CD14-positive monocyte (primary cell): Measurements from ENCODE around the gene FGF4. TPM values are rescaled to one million over a fixed set of nuclear protein-coding genes. Genes with fewer than 3 reads are reported as not detected.

Source experiments
- DNase-seq, 3 donors: peaks; one replicate each; pipeline ENCODE4 v3.0.0-alpha.2; 2011 to 2022
- H2AFZ ChIP-seq: 2 replicates; pipeline ENCODE4 v1.6.0; 2012; ENCODE audit warnings: mild to moderate bottlenecking, low read depth, low read length, inconsistent platforms; ENCODE audit not compliant: insufficient read depth, poor library complexity, severe bottlenecking
- H3K27ac ChIP-seq, 2 donors: 1 replicate in 1 of 2; 2 replicates in 1 of 2; pipeline ENCODE4 v1.5.1; 2012 to 2013; ENCODE audit warnings: low read length in 2 of 2, control low read depth in 1 of 2, inconsistent platforms in 1 of 2, low read depth in 1 of 2, mild to moderate bottlenecking in 1 of 2
- H3K27me3 ChIP-seq, 2 donors: one replicate each; pipeline versions ENCODE4 v1.6.0 to v1.6.1; 2011 to 2013; ENCODE audit warnings: low read length in 2 of 2; ENCODE audit not compliant: control insufficient read depth in 2 of 2, insufficient read depth in 2 of 2
- H3K36me3 ChIP-seq, 2 donors: replicated peaks in 1 of 2; 1 replicate in 1 of 2; 2 replicates in 1 of 2; pipeline versions ENCODE4 v1.5.1 to v1.6.1; 2012 to 2013; ENCODE audit warnings: low read length in 2 of 2, control low read depth in 1 of 2, inconsistent platforms in 1 of 2, mild to moderate bottlenecking in 1 of 2; ENCODE audit not compliant: insufficient read depth in 2 of 2, control insufficient read depth in 1 of 2
- H3K4me1 ChIP-seq, 2 donors: 1 replicate in 1 of 2; 2 replicates in 1 of 2; pipeline versions ENCODE4 v1.5.1 to v1.6.1; 2012 to 2013; ENCODE audit warnings: low read length in 2 of 2, control low read depth in 1 of 2, inconsistent platforms in 1 of 2, mild to moderate bottlenecking in 1 of 2, moderate library complexity in 1 of 2; ENCODE audit not compliant: insufficient read depth in 2 of 2, control insufficient read depth in 1 of 2
- H3K4me2 ChIP-seq: replicated peaks from 2 replicates; pipeline ENCODE3; 2012; ENCODE audit warnings: low read length, moderate library complexity, mild to moderate bottlenecking; ENCODE audit not compliant: poor library complexity, severe bottlenecking; ENCODE audit errors: extremely low read depth
- H3K4me3 ChIP-seq, 3 experiments: fragments of 200-600 bp in 1 of 3; sonication (generic) in 1 of 3; replicated peaks in 1 of 3; 1 replicate in 2 of 3; 2 replicates in 1 of 3; pipeline ENCODE4 v1.5.1; 2011 to 2013; ENCODE audit warnings: low read length in 3 of 3, mild to moderate bottlenecking in 3 of 3, control low read depth in 2 of 3, low read depth in 2 of 3, inconsistent platforms in 1 of 3, moderate library complexity in 1 of 3
- H3K79me2 ChIP-seq: 2 replicates; pipeline ENCODE4 v1.6.0; 2012; ENCODE audit warnings: mild to moderate bottlenecking, control low read depth, inconsistent platforms, low read length, moderate library complexity; ENCODE audit not compliant: insufficient read depth
- H3K9ac ChIP-seq: 2 replicates; pipeline ENCODE4 v1.6.0; 2017; ENCODE audit warnings: low read length, mild to moderate bottlenecking; ENCODE audit not compliant: insufficient read depth, poor library complexity, severe bottlenecking
- H3K9me3 ChIP-seq, 2 donors: replicated peaks in 1 of 2; 1 replicate in 1 of 2; 2 replicates in 1 of 2; pipeline versions ENCODE4 v1.5.1 to v1.6.1; 2012 to 2013; ENCODE audit warnings: low read length in 2 of 2, control low read depth in 1 of 2; ENCODE audit not compliant: control insufficient read depth in 1 of 2, insufficient read depth in 1 of 2
- H4K20me1 ChIP-seq: 2 replicates; pipeline ENCODE4 v1.6.0; 2012; ENCODE audit warnings: mild to moderate bottlenecking, low read length, control low read depth, moderate library complexity; ENCODE audit not compliant: insufficient read depth
- H3K27ac Mint-ChIP-seq, 7 donors: one replicate each; pipeline ENCODE4 v1.8.0; 2020; ENCODE audit warnings: mild to moderate bottlenecking in 7 of 7, mixed read lengths in 7 of 7, moderate library complexity in 6 of 7, inconsistent platforms in 2 of 7
- H3K27me3 Mint-ChIP-seq, 3 donors: one replicate each; pipeline ENCODE4 v1.8.0; 2021 to 2022; ENCODE audit warnings: low read depth in 3 of 3, mild to moderate bottlenecking in 3 of 3, mixed read lengths in 3 of 3, moderate library complexity in 3 of 3, inconsistent platforms in 1 of 3
- H3K36me3 Mint-ChIP-seq, 2 donors: one replicate each; pipeline ENCODE4 v1.8.0; 2020; ENCODE audit warnings: mixed read lengths in 2 of 2, inconsistent platforms in 1 of 2, mild to moderate bottlenecking in 1 of 2
- H3K4me1 Mint-ChIP-seq: one replicate; pipeline ENCODE4 v1.8.0; 2020; ENCODE audit warnings: mild to moderate bottlenecking, mixed read lengths
- H3K4me3 Mint-ChIP-seq, 2 donors: one replicate each; pipeline ENCODE4 v1.8.0; 2020; ENCODE audit warnings: mild to moderate bottlenecking in 2 of 2, mixed read lengths in 2 of 2, moderate library complexity in 1 of 2
- H3K9me3 Mint-ChIP-seq, 7 donors: one replicate each; pipeline ENCODE4 v1.8.0; 2020 to 2022; ENCODE audit warnings: mixed read lengths in 7 of 7, mild to moderate bottlenecking in 6 of 7, moderate library complexity in 6 of 7, inconsistent platforms in 2 of 7
- CTCF ChIP-seq: fragments of 200-600 bp; IDR thresholded peaks from one replicate; pipeline ENCODE4 v1.8.0; 2022; ENCODE audit warnings: antibody characterized with exemption, mild to moderate bottlenecking
- WGBS: methylation state at CpG from one replicate; pipeline ENCODE4 v1.1.5; 2013; ENCODE audit warnings: missing lambda C conversion rate; ENCODE audit not compliant: insufficient coverage; 5-methylcytosine and 5-hydroxymethylcytosine counted together
- intact Hi-C, 2 donors: fragments of 100-400 bp; cut with micrococcal nuclease; formaldehyde crosslinking; loops; one replicate each; pipeline versions ENCODE4 v1.15.0 to v1.15.1; 2023
- polyA plus RNA-seq, 3 donors: library from polyadenylated mRNA; depleted of rRNA in 1 of 3; unstranded in 2 of 3; stranded (reverse) in 1 of 3; fragments of 300-500 nt in 2 of 3; fragments of >200 nt in 1 of 3; fragmentation: Illumina TruSeq in 2 of 3; gene quantifications; 1 replicate in 2 of 3; 2 replicates in 1 of 3; pipeline ENCODE4 v1.2.3, GENCODE V29; 2012 to 2021

FGF4 gene
- polyA plus RNA-seq, 3 donors, result not detected

- Histone ChIP-seq H4K20me1 (no peaks in the 10 kb centered on the region), H3K79me2 (no peaks in the 10 kb centered on the region), H3K36me3 (no peaks in the 10 kb centered on the region), H3K27ac (no peak within 1 kb of the TSS), H3K27me3 (peaks cover 6 to 50% of the 10 kb centered on the region in 2 donors), H3K9ac (no peak within 1 kb of the TSS), H3K9me3 (no peaks in the 10 kb centered on the region), H3K4me3 (no peak within 1 kb of the TSS), H2AFZ (no peak within 1 kb of the TSS), H3K4me2 (no peak within 1 kb of the TSS), H3K4me1 (no peaks in the 10 kb centered on the region)
- Mint-ChIP-seq H3K4me1 (no peaks in the 10 kb centered on the region), H3K27ac (peak within 1 kb of the TSS in 2 of 7 donors; percentile 27 to 53), H3K36me3 (no peaks in the 10 kb centered on the region), H3K4me3 (peak within 1 kb of the TSS in 1 of 2 donors; percentile 83), H3K9me3 (peaks cover 0 to 5% (median 0%) of the 10 kb centered on the region in 7 donors), H3K27me3 (peaks cover 46 to 69% (median 60%) of the 10 kb centered on the region in 3 donors)
- 2% methylated on average over 82 of the region's 105 CpGs for WGBS
- TF ChIP-seq CTCF, result no peak
- no peak for DNase-seq
- intact Hi-C loops, result no loop called here
Measured at GRCh38 chr11:69818603-69819441, 43.7 kb upstream of the FGF4 start, which contains the start of gene FGF3. Gene FGF3 (minus strand): TSS chr11:69819416. CDS start chr11:69818933, 483 bp downstream.

- Histone ChIP-seq H3K9me3 (no peaks in the 10 kb centered on the region), H2AFZ (no peak overlapping the region), H3K79me2 (no peaks in the 10 kb centered on the region), H3K27ac (no peak overlapping the region), H3K36me3 (no peaks in the 10 kb centered on the region), H4K20me1 (no peaks in the 10 kb centered on the region), H3K4me1 (no peaks in the 10 kb centered on the region), H3K4me3 (no peak overlapping the region), H3K27me3 (peaks cover 6 to 50% of the 10 kb centered on the region in 2 donors), H3K9ac (no peak overlapping the region), H3K4me2 (no peak overlapping the region)
- no peak for DNase-seq
- Mint-ChIP-seq H3K36me3 (no peaks in the 10 kb centered on the region), H3K9me3 (peaks cover 0 to 5% (median 0%) of the 10 kb centered on the region in 7 donors), H3K27ac (no peak overlapping the region), H3K4me3 (peak overlapping the region in 1 of 2 donors; percentile 15), H3K27me3 (peaks cover 46 to 67% (median 59%) of the 10 kb centered on the region in 3 donors), H3K4me1 (no peaks in the 10 kb centered on the region)
- intact Hi-C loops, result no loop called here
- WGBS, result 4% methylated on average over 29 of the region's 31 CpGs
- TF ChIP-seq CTCF, result no peak
Measured at GRCh38 chr11:69818231-69818602, 43.1 kb upstream of the FGF4 start.
